Measurements from ENCODE around the gene EXOSC7. TPM values are rescaled to one million over a fixed set of nuclear protein-coding genes. Genes with fewer than 3 reads are reported as not detected.

The EXOSC7 gene
- total RNA-seq, 4 donors from 2014 or later, result 20.3 to 46.4 (median 38.8) TPM

DNA sequence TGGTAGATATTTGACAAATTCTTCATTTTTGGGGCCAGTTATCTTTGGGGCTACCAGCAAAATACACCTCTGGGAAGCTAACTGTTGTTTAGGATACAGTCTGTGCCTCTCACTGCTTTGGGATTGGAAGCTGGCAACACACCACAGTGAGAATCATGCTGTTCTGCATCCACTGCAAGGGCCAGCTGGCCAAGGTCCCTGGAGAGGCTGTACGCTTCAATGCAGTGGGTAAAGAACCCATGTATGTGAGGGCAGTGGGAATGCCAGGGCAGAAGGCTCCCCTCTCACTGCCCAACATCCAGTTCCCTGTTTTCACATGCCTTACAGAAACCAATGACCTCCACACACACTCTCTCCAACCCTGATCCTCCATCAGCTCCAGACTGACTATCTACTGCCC lies 20.1 kb upstream of the EXOSC7 start:
- 77% methylated on average over 1 of the region's 1 CpG; no CpG with 5 or more reads in 1 of the 2 donors for WGBS, 2 donors (ENCODE audit: low coverage in 1 of 2)
- Histone ChIP-seq H3K27me3 (no peaks in the 10 kb centered on the region), H3K4me1 (peaks cover 0 to 6% (median 0%) of the 10 kb centered on the region in 4 donors), H3K4me3 (no peak overlapping the region), H3K36me3 (peaks cover 0 to 7% (median 2%) of the 10 kb centered on the region in 4 donors), H3K27ac (no peak overlapping the region), H3K9me3 (no peaks in the 10 kb centered on the region)
- TF ChIP-seq POLR2A (IDR thresholded peaks at IDR 0.05) (no peak), POLR2AphosphoS5 (IDR thresholded peaks at IDR 0.05) (no peak), EP300 (IDR thresholded peaks at IDR 0.05; ENCODE audit: low read depth) (no peak)
- TF ChIP-seq, protein P1, sequence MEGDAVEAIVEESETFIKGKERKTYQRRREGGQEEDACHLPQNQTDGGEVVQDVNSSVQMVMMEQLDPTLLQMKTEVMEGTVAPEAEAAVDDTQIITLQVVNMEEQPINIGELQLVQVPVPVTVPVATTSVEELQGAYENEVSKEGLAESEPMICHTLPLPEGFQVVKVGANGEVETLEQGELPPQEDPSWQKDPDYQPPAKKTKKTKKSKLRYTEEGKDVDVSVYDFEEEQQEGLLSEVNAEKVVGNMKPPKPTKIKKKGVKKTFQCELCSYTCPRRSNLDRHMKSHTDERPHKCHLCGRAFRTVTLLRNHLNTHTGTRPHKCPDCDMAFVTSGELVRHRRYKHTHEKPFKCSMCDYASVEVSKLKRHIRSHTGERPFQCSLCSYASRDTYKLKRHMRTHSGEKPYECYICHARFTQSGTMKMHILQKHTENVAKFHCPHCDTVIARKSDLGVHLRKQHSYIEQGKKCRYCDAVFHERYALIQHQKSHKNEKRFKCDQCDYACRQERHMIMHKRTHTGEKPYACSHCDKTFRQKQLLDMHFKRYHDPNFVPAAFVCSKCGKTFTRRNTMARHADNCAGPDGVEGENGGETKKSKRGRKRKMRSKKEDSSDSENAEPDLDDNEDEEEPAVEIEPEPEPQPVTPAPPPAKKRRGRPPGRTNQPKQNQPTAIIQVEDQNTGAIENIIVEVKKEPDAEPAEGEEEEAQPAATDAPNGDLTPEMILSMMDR (IDR thresholded peaks at IDR 0.05), result no peak
- intact Hi-C loops (cut with DNase I; ENCODE audit: low total_unique reads) (no loop called here), in situ Hi-C loops (cut with MboI; ENCODE audit: low pct_ligation_motif_present in 1 of 4, low pct_unique_long_range_greater_than_20kb in 1 of 4, low sequenced_read_pairs in 3 of 4) (no loop called here)
- no peak for DNase-seq

DNA sequence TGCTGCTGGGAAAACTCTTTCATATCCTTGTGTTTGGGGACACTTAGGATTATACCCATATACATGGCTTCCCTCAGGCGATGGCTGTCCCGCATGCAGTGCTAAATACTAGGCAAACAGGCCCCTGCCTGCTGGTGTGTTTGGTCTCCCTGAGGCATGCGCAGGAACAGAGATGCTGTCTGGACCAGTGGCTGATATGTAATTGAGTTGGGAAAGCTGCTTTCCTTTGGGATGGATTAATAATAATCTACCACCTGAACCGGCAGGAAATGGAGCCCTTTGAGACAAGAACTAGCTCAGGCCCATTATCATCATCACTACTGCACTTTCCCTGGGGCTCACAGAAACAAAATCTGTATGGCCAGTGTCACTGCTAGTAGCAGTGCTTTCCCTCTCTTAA lies 18.1 kb upstream of the EXOSC7 start:
- Histone ChIP-seq H3K4me3 (no peak overlapping the region), H3K27ac (no peak overlapping the region), H3K9me3 (no peaks in the 10 kb centered on the region), H3K36me3 (peaks cover 0 to 7% (median 2%) of the 10 kb centered on the region in 4 donors), H3K27me3 (no peaks in the 10 kb centered on the region), H3K4me1 (peaks cover 0 to 6% (median 0%) of the 10 kb centered on the region in 4 donors)
- intact Hi-C loops (cut with DNase I; ENCODE audit: low total_unique reads), result no loop called here
- in situ Hi-C loops (cut with MboI; ENCODE audit: low pct_ligation_motif_present in 1 of 4, low pct_unique_long_range_greater_than_20kb in 1 of 4, low sequenced_read_pairs in 3 of 4), result no loop called here
- no peak for TF ChIP-seq POLR2AphosphoS5 (IDR thresholded peaks at IDR 0.05)
- no peak for TF ChIP-seq POLR2A (IDR thresholded peaks at IDR 0.05)
- TF ChIP-seq EP300 (IDR thresholded peaks at IDR 0.05; ENCODE audit: low read depth), result no peak
- TF ChIP-seq, protein P1 (IDR thresholded peaks at IDR 0.05), result no peak
- WGBS, 2 donors (ENCODE audit: low coverage in 1 of 2), result 93% methylated on average over 4 of the region's 4 CpGs; no CpG with 5 or more reads in 1 of the 2 donors
- no peak for DNase-seq

DNA sequence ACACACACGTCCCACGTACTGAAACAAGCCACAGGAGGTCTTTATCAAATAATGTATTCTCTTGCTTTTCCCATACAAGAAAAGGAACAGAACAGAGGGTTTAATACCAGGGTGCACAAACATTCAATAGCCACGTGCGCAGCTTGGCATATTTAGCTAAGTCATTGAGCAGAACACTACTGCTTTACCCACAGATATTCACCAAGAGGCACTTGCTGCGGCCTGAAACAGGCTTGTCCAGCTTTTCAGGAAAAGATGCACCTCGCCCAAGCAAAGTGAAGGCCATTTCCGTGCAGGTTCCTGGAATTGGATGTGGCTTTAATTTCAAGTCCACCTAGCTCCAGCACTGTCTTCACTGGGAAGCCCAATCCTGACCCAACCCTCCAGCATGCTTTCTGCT lies 17.7 kb upstream of the EXOSC7 start:
- Histone ChIP-seq H3K27me3 (no peaks in the 10 kb centered on the region), H3K27ac (no peak overlapping the region), H3K9me3 (no peaks in the 10 kb centered on the region), H3K4me1 (peaks cover 0 to 6% (median 0%) of the 10 kb centered on the region in 4 donors), H3K4me3 (no peak overlapping the region), H3K36me3 (peaks cover 0 to 7% (median 2%) of the 10 kb centered on the region in 4 donors)
- DNase-seq, result no peak
- 84 to 100% methylated on average over 2 to 7 of the region's 7 CpGs for WGBS, 2 donors (ENCODE audit: low coverage in 1 of 2)
- intact Hi-C loops (cut with DNase I; ENCODE audit: low total_unique reads) (no loop called here), in situ Hi-C loops (cut with MboI; ENCODE audit: low pct_ligation_motif_present in 1 of 4, low pct_unique_long_range_greater_than_20kb in 1 of 4, low sequenced_read_pairs in 3 of 4) (no loop called here)
- TF ChIP-seq EP300 (IDR thresholded peaks at IDR 0.05; ENCODE audit: low read depth), result no peak

GRCh38 chr3:44960387-44961026 lies 15.5 kb upstream of the EXOSC7 start:
- H3K4me3 ChIP-seq, result no peak overlapping the region
- H3K4me1 ChIP-seq, result peaks cover 0 to 14% (median 3%) of the 10 kb centered on the region in 4 donors
- 85% methylated on average over 3 of the region's 3 CpGs; no CpG with 5 or more reads in 1 of the 2 donors for WGBS, 2 donors (ENCODE audit: low coverage in 1 of 2)
- H3K36me3 ChIP-seq, result peaks cover 0 to 7% (median 2%) of the 10 kb centered on the region in 4 donors
- intact Hi-C loops (cut with DNase I; ENCODE audit: low total_unique reads) (no loop called here), in situ Hi-C loops (cut with MboI; ENCODE audit: low pct_ligation_motif_present in 1 of 4, low pct_unique_long_range_greater_than_20kb in 1 of 4, low sequenced_read_pairs in 3 of 4) (no loop called here)
- H3K9me3 ChIP-seq, result no peaks in the 10 kb centered on the region
- TF ChIP-seq EP300 (IDR thresholded peaks at IDR 0.05; ENCODE audit: low read depth), result no peak
- DNase-seq, result no peak
- H3K27ac ChIP-seq, result no peak overlapping the region
- H3K27me3 ChIP-seq, result no peaks in the 10 kb centered on the region

DNA sequence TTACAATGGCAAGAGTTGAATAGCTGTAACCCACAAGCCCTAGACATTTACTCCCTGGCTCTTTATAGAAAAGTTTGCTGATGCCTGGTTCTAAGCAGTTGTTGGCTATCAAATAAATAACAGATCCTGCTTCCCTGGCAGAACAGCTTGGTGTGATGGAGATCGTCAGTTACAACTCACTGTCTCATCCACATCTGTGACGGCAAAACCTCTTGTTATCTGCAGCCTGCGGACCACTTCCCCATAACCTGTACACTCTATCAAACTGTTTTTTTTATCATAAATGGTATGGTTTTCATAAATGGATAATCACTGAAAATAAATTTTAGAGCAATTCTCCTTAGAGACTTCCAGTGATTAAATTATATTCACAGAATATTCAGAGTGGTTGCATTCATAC lies 14.2 kb upstream of the EXOSC7 start:
- Histone ChIP-seq H3K9me3 (no peaks in the 10 kb centered on the region), H3K4me1 (peaks cover 0 to 26% (median 8%) of the 10 kb centered on the region in 4 donors), H3K27me3 (no peaks in the 10 kb centered on the region), H3K27ac (no peak overlapping the region), H3K4me3 (no peak overlapping the region), H3K36me3 (peaks cover 0 to 7% (median 1%) of the 10 kb centered on the region in 4 donors)
- 90 to 95% methylated on average over 3 of the region's 3 CpGs for WGBS, 2 donors (ENCODE audit: low coverage in 1 of 2)
- in situ Hi-C loops (cut with MboI; ENCODE audit: low pct_ligation_motif_present in 1 of 4, low pct_unique_long_range_greater_than_20kb in 1 of 4, low sequenced_read_pairs in 3 of 4) (no loop called here), intact Hi-C loops (cut with DNase I; ENCODE audit: low total_unique reads) (no loop called here)
- TF ChIP-seq POLR2AphosphoS5 (IDR thresholded peaks at IDR 0.05) (no peak), EP300 (IDR thresholded peaks at IDR 0.05; ENCODE audit: low read depth) (no peak), POLR2A (IDR thresholded peaks at IDR 0.05) (no peak)
- TF ChIP-seq, protein P1 (IDR thresholded peaks at IDR 0.05), result no peak
- no peak for DNase-seq

Data from transverse colon (tissue), 4 donors.